HL-60 (cell line): ENCODE measurements around the gene TRPV3.
"Not testable (repeated sequence)": the region's sequence is repeated elsewhere in the genome, so short reads cannot be mapped to it uniquely, and the experiment has no call there.

Experiments used
- DNase-seq, 2 experiments: peaks; one replicate each; pipeline ENCODE4 v3.0.0-alpha.2; 2010 to 2020; ENCODE audit warnings: low read depth in 1 of 2, low spot score in 1 of 2
- H3K27ac ChIP-seq: fragments of 250-450 bp; sonication (Bioruptor Pico); replicated peaks from 2 replicates; pipeline ENCODE4 v1.5.1; 2020; ENCODE audit warnings: mild to moderate bottlenecking, moderate library complexity
- H3K27me3 ChIP-seq: fragments of 250-450 bp; sonication (Bioruptor Pico); 2 replicates; pipeline ENCODE4 v1.5.1; 2021; ENCODE audit warnings: mild to moderate bottlenecking, moderate library complexity; ENCODE audit not compliant: insufficient read depth, poor library complexity, severe bottlenecking
- H3K4me3 ChIP-seq: replicated peaks from 2 replicates; pipeline ENCODE4 v1.5.1; 2011; ENCODE audit warnings: mild to moderate bottlenecking, control low read depth, low read length; ENCODE audit not compliant: insufficient read depth
- GABPA ChIP-seq: IDR thresholded peaks from 2 replicates; pipeline ENCODE4 v1.6.1; 2012; ENCODE audit warnings: low read depth
- POLR2AphosphoS5 ChIP-seq: IDR thresholded peaks from 2 replicates; pipeline ENCODE4 v1.6.1; 2012; ENCODE audit warnings: low read depth
- SPI1 ChIP-seq: IDR thresholded peaks from 2 replicates; pipeline ENCODE4 v1.6.1; 2012; ENCODE audit warnings: low read depth, mild to moderate bottlenecking, borderline replicate concordance
- TF ChIP-seq, protein P1 (sequence below): IDR thresholded peaks from one replicate; pipeline ENCODE4 v1.5.1; 2011; ENCODE audit warnings: low read length, control low read depth, inconsistent platforms; ENCODE audit not compliant: insufficient read depth
- TF ChIP-seq, protein P2 (sequence below): IDR thresholded peaks from 2 replicates; pipeline ENCODE4 v1.6.1; 2012; ENCODE audit warnings: low read depth; ENCODE audit not compliant: insufficient replicate concordance

The TRPV3 gene

DNA sequence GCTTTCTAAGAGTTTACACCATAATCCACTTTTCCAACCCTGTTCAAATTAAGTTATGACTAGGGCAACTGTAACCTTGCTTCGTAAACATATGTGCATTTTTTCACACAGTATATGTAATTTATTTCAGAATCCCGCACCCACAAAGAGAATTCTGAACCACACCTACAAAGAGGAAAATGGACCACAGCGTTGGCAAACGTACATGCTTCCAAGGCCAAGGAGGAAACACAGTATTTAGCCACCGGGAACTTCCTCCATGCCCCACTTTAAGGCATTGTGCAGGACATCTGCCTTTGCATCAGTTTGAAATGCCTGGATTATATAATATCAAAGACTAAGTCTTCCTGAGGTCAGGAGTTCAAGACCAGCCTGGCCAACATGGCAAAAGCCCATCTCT is 88.1 kb downstream of the TRPV3 start:
- TF ChIP-seq GABPA, result no peak
- no peak for TF ChIP-seq POLR2AphosphoS5
- TF ChIP-seq, protein P1, sequence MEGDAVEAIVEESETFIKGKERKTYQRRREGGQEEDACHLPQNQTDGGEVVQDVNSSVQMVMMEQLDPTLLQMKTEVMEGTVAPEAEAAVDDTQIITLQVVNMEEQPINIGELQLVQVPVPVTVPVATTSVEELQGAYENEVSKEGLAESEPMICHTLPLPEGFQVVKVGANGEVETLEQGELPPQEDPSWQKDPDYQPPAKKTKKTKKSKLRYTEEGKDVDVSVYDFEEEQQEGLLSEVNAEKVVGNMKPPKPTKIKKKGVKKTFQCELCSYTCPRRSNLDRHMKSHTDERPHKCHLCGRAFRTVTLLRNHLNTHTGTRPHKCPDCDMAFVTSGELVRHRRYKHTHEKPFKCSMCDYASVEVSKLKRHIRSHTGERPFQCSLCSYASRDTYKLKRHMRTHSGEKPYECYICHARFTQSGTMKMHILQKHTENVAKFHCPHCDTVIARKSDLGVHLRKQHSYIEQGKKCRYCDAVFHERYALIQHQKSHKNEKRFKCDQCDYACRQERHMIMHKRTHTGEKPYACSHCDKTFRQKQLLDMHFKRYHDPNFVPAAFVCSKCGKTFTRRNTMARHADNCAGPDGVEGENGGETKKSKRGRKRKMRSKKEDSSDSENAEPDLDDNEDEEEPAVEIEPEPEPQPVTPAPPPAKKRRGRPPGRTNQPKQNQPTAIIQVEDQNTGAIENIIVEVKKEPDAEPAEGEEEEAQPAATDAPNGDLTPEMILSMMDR, result no peak
- TF ChIP-seq, protein P2, sequence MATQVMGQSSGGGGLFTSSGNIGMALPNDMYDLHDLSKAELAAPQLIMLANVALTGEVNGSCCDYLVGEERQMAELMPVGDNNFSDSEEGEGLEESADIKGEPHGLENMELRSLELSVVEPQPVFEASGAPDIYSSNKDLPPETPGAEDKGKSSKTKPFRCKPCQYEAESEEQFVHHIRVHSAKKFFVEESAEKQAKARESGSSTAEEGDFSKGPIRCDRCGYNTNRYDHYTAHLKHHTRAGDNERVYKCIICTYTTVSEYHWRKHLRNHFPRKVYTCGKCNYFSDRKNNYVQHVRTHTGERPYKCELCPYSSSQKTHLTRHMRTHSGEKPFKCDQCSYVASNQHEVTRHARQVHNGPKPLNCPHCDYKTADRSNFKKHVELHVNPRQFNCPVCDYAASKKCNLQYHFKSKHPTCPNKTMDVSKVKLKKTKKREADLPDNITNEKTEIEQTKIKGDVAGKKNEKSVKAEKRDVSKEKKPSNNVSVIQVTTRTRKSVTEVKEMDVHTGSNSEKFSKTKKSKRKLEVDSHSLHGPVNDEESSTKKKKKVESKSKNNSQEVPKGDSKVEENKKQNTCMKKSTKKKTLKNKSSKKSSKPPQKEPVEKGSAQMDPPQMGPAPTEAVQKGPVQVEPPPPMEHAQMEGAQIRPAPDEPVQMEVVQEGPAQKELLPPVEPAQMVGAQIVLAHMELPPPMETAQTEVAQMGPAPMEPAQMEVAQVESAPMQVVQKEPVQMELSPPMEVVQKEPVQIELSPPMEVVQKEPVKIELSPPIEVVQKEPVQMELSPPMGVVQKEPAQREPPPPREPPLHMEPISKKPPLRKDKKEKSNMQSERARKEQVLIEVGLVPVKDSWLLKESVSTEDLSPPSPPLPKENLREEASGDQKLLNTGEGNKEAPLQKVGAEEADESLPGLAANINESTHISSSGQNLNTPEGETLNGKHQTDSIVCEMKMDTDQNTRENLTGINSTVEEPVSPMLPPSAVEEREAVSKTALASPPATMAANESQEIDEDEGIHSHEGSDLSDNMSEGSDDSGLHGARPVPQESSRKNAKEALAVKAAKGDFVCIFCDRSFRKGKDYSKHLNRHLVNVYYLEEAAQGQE, result no peak
- no peak for TF ChIP-seq SPI1
- H3K4me3 ChIP-seq, result no peak overlapping the region
- no peak for DNase-seq
- no peaks in the 10 kb centered on the region for H3K27me3 ChIP-seq
- H3K27ac ChIP-seq, result no peak overlapping the region

DNA sequence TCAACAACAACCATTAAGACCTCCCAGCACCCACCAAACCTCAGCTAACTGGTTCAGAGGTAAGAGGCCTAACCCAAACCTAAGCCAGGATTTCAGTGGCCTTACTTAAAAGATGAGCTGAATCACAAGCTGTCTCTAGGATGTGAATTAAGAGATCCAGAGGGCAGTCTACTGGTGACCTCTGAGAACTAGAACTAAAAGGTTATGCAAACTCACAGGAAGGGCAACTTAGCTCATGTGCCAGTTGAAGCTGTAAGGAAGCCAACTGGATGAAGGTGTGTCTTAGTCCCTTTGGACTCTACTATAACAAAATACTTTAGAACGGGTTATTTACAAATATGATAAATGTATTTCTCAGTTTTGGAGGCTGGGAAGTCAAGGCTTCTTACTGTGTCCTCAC is 91.3 kb downstream of the TRPV3 start:
- H3K27ac ChIP-seq, H3K27me3 ChIP-seq, H3K4me3 ChIP-seq, DNase-seq: not testable (repeated sequence)
